Measurements from ENCODE around the gene ZNF660.
"Not testable (repeated sequence)": the region's sequence is repeated elsewhere in the genome, so short reads cannot be mapped to it uniquely, and the experiment has no call there.

Gene ZNF660

DNA sequence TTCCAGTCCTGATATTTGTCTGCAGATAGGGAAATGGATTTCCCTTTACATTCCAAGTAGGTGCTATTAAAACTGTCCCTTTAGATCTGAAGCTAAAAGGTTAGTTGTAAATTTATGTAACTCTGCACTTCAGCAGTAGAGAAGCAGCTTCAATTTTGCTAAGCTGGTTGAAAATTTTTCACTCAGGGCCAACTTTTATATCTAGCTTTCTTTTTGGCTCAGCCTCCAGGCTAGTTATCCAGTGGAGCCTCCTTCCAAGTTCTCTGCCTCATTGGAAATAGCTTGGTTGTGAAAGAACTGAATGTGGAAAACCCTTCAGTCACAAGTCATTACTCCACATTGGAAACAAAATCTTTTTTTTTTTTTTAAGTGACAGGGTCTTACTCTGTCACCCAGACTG is 8.2 kb upstream of the ZNF660 start:
- no peak overlapping the region for H3K27ac ChIP-seq (ENCODE audit: low read depth, low read length, severe bottlenecking)
- peaks cover 9% of the 10 kb centered on the region for H3K36me3 ChIP-seq (ENCODE audit: control insufficient read depth, insufficient read depth, low read length)
- H3K9me3 ChIP-seq (ENCODE audit: control insufficient read depth, low read length) = no peaks in the 10 kb centered on the region
- H3K4me3 ChIP-seq (ENCODE audit: extremely low read depth, insufficient read depth, low read length, poor library complexity, severe bottlenecking) = no peak overlapping the region
- no peaks in the 10 kb centered on the region for H3K4me1 ChIP-seq (ENCODE audit: control insufficient read depth, insufficient read depth, low read length, poor library complexity, severe bottlenecking)

DNA sequence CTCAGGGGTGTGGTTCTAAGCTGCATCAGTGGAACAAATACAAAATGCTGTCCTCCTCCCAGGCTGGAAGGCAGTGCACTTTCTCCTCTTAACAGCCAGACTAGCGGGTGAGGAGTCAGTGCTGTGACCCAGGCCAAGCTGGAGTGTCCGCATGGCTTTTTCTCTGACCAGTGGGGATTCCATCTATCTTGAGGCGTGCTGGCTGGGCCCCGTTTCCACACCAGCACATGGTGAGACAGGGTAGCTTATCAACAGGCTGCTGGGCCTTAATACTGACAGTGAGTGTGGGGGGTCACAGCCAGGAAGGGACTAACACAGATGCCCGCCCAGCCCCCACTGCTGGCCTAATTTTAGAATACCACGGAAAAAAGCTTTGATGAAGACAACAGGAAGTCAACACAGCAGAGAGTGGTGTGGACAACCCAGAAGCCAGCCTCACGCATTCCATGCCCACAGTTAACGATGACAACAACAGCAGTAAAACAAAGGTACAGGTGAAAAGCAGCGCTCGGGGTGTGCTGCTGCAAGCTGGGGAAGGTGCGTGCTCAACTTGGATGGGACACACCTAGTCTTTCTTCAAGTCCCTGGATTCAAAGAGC is 7.3 kb upstream of the ZNF660 start:
- WGBS, 2 experiments (ENCODE audit: insufficient coverage in 2 of 2) = 85 to 91% methylated on average over 4 to 7 of the region's 11 CpGs
- H3K4me3 ChIP-seq (ENCODE audit: extremely low read depth, insufficient read depth, low read length, poor library complexity, severe bottlenecking); H3K36me3 ChIP-seq (ENCODE audit: control insufficient read depth, insufficient read depth, low read length); H3K27ac ChIP-seq (ENCODE audit: low read depth, low read length, severe bottlenecking); H3K4me1 ChIP-seq (ENCODE audit: control insufficient read depth, insufficient read depth, low read length, poor library complexity, severe bottlenecking); H3K9me3 ChIP-seq (ENCODE audit: control insufficient read depth, low read length): not testable (repeated sequence)

DNA sequence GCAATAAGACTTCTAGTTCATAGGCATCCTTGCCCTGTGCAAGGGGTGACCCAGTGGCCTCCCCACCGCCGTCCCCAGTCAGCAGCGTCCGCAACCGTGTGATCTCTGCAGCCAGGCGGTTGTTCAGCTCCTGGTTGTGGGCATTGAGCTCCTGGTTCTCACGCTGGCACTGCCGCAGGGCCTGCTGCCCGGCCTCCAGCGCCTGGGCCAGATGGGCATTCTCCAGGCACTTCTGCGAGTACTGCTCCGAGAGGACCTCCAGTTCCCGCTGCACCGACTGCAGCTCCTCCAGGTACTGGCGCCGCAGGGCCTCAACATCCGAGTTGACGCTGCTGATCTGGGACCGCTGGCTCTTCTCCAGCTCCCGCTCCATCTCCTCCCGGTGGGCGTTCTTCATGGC is 6.4 kb upstream of the ZNF660 start:
- 95 to 97% methylated on average over 20 to 22 of the region's 22 CpGs for WGBS, 2 experiments (ENCODE audit: insufficient coverage in 2 of 2)
- not testable (repeated sequence) for H3K36me3 ChIP-seq (ENCODE audit: control insufficient read depth, insufficient read depth, low read length); H3K4me1 ChIP-seq (ENCODE audit: control insufficient read depth, insufficient read depth, low read length, poor library complexity, severe bottlenecking); H3K4me3 ChIP-seq (ENCODE audit: extremely low read depth, insufficient read depth, low read length, poor library complexity, severe bottlenecking); H3K27ac ChIP-seq (ENCODE audit: low read depth, low read length, severe bottlenecking); H3K9me3 ChIP-seq (ENCODE audit: control insufficient read depth, low read length)

DNA sequence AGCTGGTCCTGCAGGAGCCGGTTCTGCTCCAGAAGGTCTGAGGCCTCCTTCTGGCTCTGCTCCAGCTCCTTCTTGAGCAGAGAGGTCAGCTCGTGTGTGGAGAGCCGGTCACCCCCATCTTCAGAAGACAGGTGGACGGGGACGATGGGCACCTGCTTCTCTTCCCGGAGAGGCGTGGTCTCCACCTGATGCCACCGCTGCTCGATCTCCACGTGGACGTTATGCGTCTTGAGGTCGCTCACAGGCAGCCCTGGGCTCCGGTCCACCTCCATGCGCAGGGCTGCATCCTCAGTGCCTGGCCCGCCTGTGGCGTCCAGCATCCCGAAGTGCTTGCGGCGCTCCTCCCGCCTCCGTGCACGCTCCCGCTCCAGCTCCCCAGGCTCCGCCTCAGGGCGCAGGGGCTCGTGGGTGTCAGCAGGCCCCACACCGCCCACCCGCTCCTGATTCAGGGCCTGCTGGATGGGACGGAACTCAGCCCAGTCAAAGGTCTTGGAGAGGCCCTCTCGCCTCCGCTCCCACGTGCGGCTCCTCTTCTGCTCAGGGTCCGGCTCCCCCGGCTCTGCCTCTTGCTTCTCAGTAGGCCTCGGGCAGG is 5.7 kb upstream of the ZNF660 start:
- H3K4me3 ChIP-seq (ENCODE audit: extremely low read depth, insufficient read depth, low read length, poor library complexity, severe bottlenecking); H3K27ac ChIP-seq (ENCODE audit: low read depth, low read length, severe bottlenecking); H3K9me3 ChIP-seq (ENCODE audit: control insufficient read depth, low read length); H3K36me3 ChIP-seq (ENCODE audit: control insufficient read depth, insufficient read depth, low read length); H3K4me1 ChIP-seq (ENCODE audit: control insufficient read depth, insufficient read depth, low read length, poor library complexity, severe bottlenecking): not testable (repeated sequence)
- WGBS, 2 experiments (ENCODE audit: insufficient coverage in 2 of 2) = 97% methylated on average over 32 to 36 of the region's 37 CpGs

DNA sequence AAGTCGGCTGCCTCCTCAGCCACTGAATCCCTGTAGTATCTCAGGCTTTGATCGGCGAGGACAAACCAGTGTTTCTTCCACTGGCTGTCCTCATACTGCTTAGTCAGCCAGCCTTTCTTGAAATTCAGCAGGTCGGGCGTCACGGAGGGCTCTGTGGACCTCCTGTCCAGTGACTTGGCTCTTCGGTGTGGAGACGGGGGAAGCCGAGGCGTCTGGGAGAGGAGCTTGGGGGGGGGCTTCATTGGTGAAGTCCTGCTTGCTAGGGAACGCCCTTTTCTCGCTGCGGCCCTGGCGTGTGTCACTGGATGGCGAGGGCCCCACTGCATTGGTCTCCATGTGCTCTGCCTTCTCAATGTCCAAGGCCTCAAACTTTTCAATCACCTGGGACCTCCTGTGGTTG is 5.0 kb upstream of the ZNF660 start:
- not testable (repeated sequence) for H3K27ac ChIP-seq (ENCODE audit: low read depth, low read length, severe bottlenecking); H3K9me3 ChIP-seq (ENCODE audit: control insufficient read depth, low read length); H3K4me3 ChIP-seq (ENCODE audit: extremely low read depth, insufficient read depth, low read length, poor library complexity, severe bottlenecking); H3K36me3 ChIP-seq (ENCODE audit: control insufficient read depth, insufficient read depth, low read length); H3K4me1 ChIP-seq (ENCODE audit: control insufficient read depth, insufficient read depth, low read length, poor library complexity, severe bottlenecking)
- 95 to 100% methylated on average over 6 to 12 of the region's 15 CpGs for WGBS, 2 experiments (ENCODE audit: insufficient coverage in 2 of 2)

DNA sequence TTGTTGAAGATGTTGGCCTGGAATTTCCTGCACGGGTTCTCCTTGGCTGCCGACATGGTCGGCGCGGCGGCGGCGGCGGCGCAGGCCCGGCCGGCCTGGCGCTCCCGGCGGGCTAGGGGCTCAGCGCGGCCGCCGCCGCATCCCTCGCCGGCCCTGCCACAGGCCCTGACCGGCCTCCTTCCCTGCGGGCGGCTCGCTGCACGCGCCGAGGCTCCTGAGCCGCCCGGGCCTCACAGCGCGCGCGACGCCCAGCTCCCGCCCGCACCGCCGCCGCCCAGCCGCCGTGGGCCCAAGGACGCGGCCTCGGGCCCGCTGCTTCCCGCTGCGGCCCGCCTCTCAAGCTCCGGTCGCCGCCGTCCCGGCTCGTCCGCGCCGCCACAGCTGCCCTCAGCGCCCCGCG is 3.8 kb upstream of the ZNF660 start:
- 87 to 96% methylated on average over 39 to 47 of the region's 62 CpGs for WGBS, 2 experiments (ENCODE audit: insufficient coverage in 2 of 2)
- H3K9me3 ChIP-seq (ENCODE audit: control insufficient read depth, low read length); H3K27ac ChIP-seq (ENCODE audit: low read depth, low read length, severe bottlenecking); H3K36me3 ChIP-seq (ENCODE audit: control insufficient read depth, insufficient read depth, low read length); H3K4me3 ChIP-seq (ENCODE audit: extremely low read depth, insufficient read depth, low read length, poor library complexity, severe bottlenecking): not testable (repeated sequence)
- peaks cover 12% of the 10 kb centered on the region for H3K4me1 ChIP-seq (ENCODE audit: control insufficient read depth, insufficient read depth, low read length, poor library complexity, severe bottlenecking)

DNA sequence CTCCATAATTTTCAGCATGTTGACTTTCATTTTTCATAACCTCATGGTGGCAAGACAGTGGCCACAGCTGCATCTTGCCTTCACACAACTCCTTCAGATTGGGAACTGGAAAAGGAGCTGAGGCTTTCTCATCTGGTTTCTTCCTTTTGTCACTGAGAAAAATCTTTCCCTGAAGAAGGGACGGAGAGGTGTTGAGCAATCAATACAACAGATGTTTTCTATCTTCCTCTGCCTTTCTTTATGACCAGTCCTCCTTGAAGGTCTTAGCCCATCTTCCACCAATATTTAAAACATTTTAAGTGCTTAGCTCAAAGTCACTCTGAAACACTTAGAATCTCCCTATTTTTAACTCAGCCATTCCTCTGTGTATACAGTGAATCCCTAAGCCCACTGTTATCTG is 11.9 kb downstream of the ZNF660 start:
- H3K4me3 ChIP-seq (ENCODE audit: extremely low read depth, insufficient read depth, low read length, poor library complexity, severe bottlenecking) = no peak overlapping the region
- peaks cover 39% of the 10 kb centered on the region for H3K9me3 ChIP-seq (ENCODE audit: control insufficient read depth, low read length)
- no peaks in the 10 kb centered on the region for H3K4me1 ChIP-seq (ENCODE audit: control insufficient read depth, insufficient read depth, low read length, poor library complexity, severe bottlenecking)
- peaks cover 94% of the 10 kb centered on the region for H3K36me3 ChIP-seq (ENCODE audit: control insufficient read depth, insufficient read depth, low read length)
- 86% methylated on average over 1 of the region's 1 CpG; no CpG with 5 or more reads in 1 of the 2 experiments for WGBS, 2 experiments (ENCODE audit: insufficient coverage in 2 of 2)
- H3K27ac ChIP-seq (ENCODE audit: low read depth, low read length, severe bottlenecking) = no peak overlapping the region

DNA sequence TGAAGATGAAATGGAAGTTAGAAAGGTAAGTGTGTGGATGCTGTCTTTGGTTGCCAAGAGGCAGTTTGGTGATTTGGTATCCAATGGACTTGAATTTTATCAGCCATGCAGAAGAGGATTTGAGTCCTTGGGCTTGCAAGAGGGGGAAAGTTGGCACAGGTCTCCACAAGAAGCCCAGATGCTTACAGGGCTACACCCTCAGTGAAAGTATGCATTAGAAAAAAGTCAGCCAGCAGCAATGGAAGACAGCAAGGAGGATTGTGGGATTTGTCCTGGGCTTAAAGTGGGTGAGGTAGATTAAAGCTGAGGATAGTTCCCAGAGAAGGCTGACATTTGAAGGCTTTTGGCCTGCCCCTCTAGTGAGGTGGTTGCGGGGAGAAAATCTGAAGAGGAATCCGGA is 17.0 kb downstream of the ZNF660 start:
- Histone ChIP-seq H3K4me1 (ENCODE audit: control insufficient read depth, insufficient read depth, low read length, poor library complexity, severe bottlenecking) (no peaks in the 10 kb centered on the region), H3K36me3 (ENCODE audit: control insufficient read depth, insufficient read depth, low read length) (peaks cover 66% of the 10 kb centered on the region), H3K4me3 (ENCODE audit: extremely low read depth, insufficient read depth, low read length, poor library complexity, severe bottlenecking) (no peak overlapping the region), H3K27ac (ENCODE audit: low read depth, low read length, severe bottlenecking) (no peak overlapping the region), H3K9me3 (ENCODE audit: control insufficient read depth, low read length) (peaks cover 21% of the 10 kb centered on the region)
- no CpG with 5 or more reads among the region's 2 CpGs for WGBS, 2 experiments (ENCODE audit: insufficient coverage in 2 of 2)

DNA sequence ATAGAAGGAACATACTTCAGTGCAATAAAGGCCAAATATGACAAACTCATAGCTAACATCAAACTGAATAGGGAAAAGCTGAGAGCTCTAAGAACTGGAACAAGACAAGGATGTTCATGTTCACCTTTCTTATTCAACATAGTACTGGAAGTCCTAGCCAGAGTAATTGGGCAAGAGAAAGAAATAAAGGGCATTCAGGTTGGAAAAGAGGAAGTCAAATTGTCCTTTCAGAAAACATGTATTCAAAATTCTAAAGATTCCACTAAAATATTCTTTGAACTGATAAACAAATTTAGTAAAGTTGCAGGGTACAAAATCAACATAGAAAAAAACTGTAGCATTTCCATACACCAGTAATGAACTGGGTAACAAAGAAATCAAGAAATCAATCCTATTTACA is 27.9 kb downstream of the ZNF660 start:
- no peak overlapping the region for H3K27ac ChIP-seq (ENCODE audit: low read depth, low read length, severe bottlenecking)
- H3K4me1 ChIP-seq (ENCODE audit: control insufficient read depth, insufficient read depth, low read length, poor library complexity, severe bottlenecking) = no peaks in the 10 kb centered on the region
- H3K9me3 ChIP-seq (ENCODE audit: control insufficient read depth, low read length) = no peaks in the 10 kb centered on the region
- no peaks in the 10 kb centered on the region for H3K36me3 ChIP-seq (ENCODE audit: control insufficient read depth, insufficient read depth, low read length)
- no peak overlapping the region for H3K4me3 ChIP-seq (ENCODE audit: extremely low read depth, insufficient read depth, low read length, poor library complexity, severe bottlenecking)

DNA sequence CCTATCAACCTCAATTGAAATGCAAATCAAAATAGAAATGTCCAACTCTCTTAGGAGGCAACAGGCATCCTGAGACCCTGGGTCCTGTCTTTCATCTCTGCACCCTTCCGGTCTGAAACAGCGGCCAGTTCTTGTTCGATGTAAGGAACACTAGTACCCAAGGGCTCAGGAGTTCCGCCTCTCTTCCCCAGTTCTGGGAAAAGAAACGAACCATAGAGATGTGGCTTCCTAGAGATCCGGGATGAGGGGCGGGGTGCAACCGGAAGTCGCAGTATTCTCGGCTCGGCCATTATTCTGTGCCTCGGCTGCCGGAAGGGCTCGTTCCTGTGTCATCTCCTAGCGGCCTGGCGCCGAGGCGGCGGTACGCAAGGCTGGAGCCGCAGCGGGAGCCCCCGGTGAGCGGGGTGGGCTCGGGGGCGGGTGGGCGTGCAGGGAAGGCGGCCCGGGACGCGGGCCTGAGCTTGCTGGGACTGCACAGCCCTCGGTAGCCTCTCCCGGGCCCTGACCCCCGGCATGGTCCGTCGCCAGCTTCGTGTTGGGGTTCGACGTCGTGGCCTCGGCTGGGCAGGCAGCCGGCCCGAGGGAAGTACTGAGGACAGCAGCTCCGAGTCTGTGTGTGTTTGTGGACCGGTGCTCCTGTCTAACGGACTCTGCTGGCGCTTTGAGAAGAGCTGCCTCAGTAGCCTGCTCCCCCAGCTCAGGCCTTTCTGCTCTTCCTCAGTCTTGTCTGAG is 40.2 kb downstream of the ZNF660 start, which contains the start of gene ZNF197:
Gene ZNF197 (plus strand): TSS at position 288 of the 732 bp plus-strand sequence. CDS start 4,119 bp downstream, outside the sequence.
- H3K4me3 ChIP-seq (ENCODE audit: extremely low read depth, insufficient read depth, low read length, poor library complexity, severe bottlenecking) = peak within 1 kb of the TSS; percentile 69
- H3K27ac ChIP-seq (ENCODE audit: low read depth, low read length, severe bottlenecking) = peak within 1 kb of the TSS; percentile 90
- H3K4me1 ChIP-seq (ENCODE audit: control insufficient read depth, insufficient read depth, low read length, poor library complexity, severe bottlenecking) = peaks cover 4% of the 10 kb centered on the region
- H3K36me3 ChIP-seq (ENCODE audit: control insufficient read depth, insufficient read depth, low read length) = peaks cover 16% of the 10 kb centered on the region
- no peaks in the 10 kb centered on the region for H3K9me3 ChIP-seq (ENCODE audit: control insufficient read depth, low read length)
- WGBS, 2 experiments (ENCODE audit: insufficient coverage in 2 of 2) = 1 to 2% methylated on average over 26 to 38 of the region's 47 CpGs

DNA sequence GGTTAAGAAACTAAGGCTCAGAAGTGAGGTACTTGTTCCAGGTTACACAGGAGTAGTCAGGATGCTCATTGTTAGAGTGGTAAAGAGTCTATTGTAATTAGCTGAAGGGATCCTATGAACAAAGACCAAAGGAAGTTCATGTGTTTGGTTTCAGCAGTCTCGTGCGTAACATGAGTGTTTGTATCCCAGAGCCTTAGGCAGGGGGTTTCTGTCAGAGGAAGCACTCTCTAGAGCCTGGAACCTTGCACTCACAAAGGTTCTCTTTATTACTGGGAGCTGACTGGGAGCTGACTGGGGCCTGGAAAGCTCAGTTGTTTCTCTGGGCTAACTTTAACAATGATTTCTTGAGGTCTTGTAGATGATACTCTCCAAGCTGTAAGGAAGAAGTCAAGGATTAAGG is 44.0 kb downstream of the ZNF660 start:
- Histone ChIP-seq H3K4me3 (ENCODE audit: extremely low read depth, insufficient read depth, low read length, poor library complexity, severe bottlenecking) (no peak overlapping the region), H3K9me3 (ENCODE audit: control insufficient read depth, low read length) (no peaks in the 10 kb centered on the region), H3K4me1 (ENCODE audit: control insufficient read depth, insufficient read depth, low read length, poor library complexity, severe bottlenecking) (peaks cover 4% of the 10 kb centered on the region), H3K27ac (ENCODE audit: low read depth, low read length, severe bottlenecking) (peak overlapping the region; percentile 49), H3K36me3 (ENCODE audit: control insufficient read depth, insufficient read depth, low read length) (peaks cover 51% of the 10 kb centered on the region)
- WGBS, 2 experiments (ENCODE audit: insufficient coverage in 2 of 2) = 50 to 95% methylated on average over 2 of the region's 2 CpGs
